Osteocyte (in vitro differentiated cells): ENCODE data around the gene AOPEP. TPM values are rescaled to one million over a fixed set of nuclear protein-coding genes. Genes with fewer than 3 reads are reported as not detected.

Source experiments
- DNase-seq: peaks from one replicate; pipeline ENCODE4 v3.0.0; 2021; ENCODE audit warnings: mixed read lengths; ENCODE audit not compliant: unreplicated experiment; ENCODE audit errors: extremely low spot score
- H3K27ac Mint-ChIP-seq: one replicate; pipeline ENCODE4 v1.8.0; 2021; ENCODE audit warnings: mild to moderate bottlenecking, mixed read lengths; ENCODE audit not compliant: unreplicated experiment
- H3K27me3 Mint-ChIP-seq: one replicate; pipeline ENCODE4 v1.8.0; 2021; ENCODE audit warnings: mixed read lengths; ENCODE audit not compliant: unreplicated experiment
- H3K36me3 Mint-ChIP-seq: one replicate; pipeline ENCODE4 v1.8.0; 2021; ENCODE audit warnings: mixed read lengths; ENCODE audit not compliant: unreplicated experiment
- H3K4me1 Mint-ChIP-seq: one replicate; pipeline ENCODE4 v1.8.0; 2021; ENCODE audit warnings: mixed read lengths; ENCODE audit not compliant: unreplicated experiment
- H3K4me3 Mint-ChIP-seq: one replicate; pipeline ENCODE4 v1.8.0; 2021; ENCODE audit warnings: mild to moderate bottlenecking, moderate library complexity, mixed read lengths; ENCODE audit not compliant: unreplicated experiment
- H3K9me3 Mint-ChIP-seq: one replicate; pipeline ENCODE4 v1.8.0; 2021; ENCODE audit warnings: mixed read lengths; ENCODE audit not compliant: unreplicated experiment
- total RNA-seq: library from RNA; stranded (reverse); gene quantifications from 2 replicates; pipeline ENCODE4 v1.2.1, GENCODE V29; 2021
- TF ChIP-seq, protein P1 (sequence below): fragments of 200-600 bp; sonication (generic); IDR thresholded peaks from 2 replicates; pipeline ENCODE4 v1.5.0; 2021; ENCODE audit warnings: antibody characterized with exemption, mild to moderate bottlenecking, moderate library complexity

The AOPEP gene
- total RNA-seq, 1 donor from 2014 or later = 108 TPM

DNA sequence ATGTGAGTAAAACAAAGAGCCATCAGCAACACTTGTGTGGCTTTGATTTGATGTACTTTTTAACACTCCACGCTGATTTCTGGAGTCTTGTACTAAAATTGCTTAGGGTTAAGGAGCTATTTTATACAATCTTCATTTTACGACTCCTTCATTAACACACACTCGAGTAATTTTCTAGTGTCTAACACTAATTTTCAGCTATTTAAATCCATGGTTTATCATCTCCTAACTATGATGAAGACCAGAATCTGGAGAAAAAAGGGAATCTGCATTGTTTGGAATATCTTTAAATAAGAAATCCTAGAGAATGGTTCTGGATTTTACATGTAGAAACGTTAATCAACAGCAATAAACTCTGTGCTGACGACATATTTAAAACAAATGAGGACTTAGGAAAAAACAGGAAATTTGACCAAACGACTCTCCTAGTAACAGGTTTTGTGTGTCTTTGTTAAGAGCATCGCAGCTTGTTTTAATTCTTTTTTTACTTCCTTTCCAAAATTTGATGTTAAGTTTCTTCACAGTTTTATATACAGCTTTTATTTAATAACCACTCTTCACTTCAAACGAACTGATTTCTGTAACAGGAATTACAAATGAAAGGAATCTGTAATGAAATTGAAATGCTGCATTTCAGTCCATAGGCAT lies 138.5 kb downstream of the AOPEP start:
- peaks cover 63% of the 10 kb centered on the region for H3K4me1 Mint-ChIP-seq
- H3K4me3 Mint-ChIP-seq = no peak overlapping the region
- H3K27ac Mint-ChIP-seq = peak overlapping the region; percentile 95
- TF ChIP-seq, protein P1, sequence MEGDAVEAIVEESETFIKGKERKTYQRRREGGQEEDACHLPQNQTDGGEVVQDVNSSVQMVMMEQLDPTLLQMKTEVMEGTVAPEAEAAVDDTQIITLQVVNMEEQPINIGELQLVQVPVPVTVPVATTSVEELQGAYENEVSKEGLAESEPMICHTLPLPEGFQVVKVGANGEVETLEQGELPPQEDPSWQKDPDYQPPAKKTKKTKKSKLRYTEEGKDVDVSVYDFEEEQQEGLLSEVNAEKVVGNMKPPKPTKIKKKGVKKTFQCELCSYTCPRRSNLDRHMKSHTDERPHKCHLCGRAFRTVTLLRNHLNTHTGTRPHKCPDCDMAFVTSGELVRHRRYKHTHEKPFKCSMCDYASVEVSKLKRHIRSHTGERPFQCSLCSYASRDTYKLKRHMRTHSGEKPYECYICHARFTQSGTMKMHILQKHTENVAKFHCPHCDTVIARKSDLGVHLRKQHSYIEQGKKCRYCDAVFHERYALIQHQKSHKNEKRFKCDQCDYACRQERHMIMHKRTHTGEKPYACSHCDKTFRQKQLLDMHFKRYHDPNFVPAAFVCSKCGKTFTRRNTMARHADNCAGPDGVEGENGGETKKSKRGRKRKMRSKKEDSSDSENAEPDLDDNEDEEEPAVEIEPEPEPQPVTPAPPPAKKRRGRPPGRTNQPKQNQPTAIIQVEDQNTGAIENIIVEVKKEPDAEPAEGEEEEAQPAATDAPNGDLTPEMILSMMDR = no peak
- H3K27me3 Mint-ChIP-seq = no peaks in the 10 kb centered on the region
- peaks cover under 1% of the 10 kb centered on the region for H3K9me3 Mint-ChIP-seq
- DNase-seq = no peak
- peaks cover 1% of the 10 kb centered on the region for H3K36me3 Mint-ChIP-seq

DNA sequence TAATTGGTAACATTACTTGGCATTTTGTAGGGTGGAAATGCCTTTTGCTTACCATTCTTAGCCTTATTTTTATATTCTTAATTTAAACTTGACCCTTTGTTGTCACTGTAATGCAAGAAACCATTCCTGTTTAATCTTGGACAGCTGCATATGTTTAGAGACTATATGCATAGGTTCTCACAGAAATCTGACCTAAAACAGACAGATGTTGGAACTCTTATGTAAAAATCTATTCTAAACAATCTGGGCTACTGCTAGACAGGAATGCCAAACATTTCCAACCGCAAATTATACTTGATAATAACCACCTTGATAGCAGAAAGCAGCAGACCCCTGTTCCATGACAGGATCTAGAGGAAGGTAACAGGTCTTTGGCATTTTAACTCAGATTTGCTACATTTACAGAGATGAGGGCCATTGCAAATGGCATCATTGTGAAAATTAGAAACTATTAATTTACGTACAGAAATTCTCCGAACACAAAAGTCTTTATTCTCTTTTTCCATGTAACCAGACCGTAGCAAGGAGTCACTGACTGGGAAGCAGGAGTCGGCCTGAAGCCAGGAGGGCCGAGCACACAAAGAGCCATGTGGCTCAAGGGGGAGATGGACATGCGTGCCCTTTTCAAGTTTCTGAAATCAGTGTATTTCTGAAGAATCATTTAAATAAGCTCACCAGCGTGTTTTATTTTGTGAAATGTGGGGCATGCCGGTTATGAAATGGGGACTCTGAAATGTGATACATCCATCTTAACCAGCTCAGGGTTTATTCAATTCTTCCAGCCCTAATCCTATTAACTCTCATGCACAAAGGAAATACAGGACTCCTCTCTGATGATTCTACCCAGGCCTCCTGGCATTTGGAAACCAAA lies 139.3 kb downstream of the AOPEP start:
- peaks cover 68% of the 10 kb centered on the region for H3K4me1 Mint-ChIP-seq

DNA sequence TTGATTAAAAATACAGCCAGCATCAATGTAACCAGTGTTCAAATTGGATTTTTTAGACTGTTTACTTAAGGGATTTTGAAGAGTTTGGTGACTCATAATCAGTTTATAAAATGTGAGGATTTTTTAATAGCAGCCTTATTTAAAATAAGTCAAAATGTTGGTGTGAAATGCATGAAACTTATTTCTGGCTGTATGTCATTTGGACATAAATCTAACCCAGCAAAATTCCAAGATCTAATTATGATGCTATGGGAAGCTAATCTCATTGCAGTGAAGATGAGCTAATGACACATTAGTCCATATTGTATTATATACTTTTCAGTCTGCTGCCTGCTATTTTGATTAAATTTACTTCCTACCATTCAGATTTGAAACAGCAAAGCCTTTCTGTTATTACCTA lies 140.3 kb downstream of the AOPEP start:
- Mint-ChIP-seq H3K9me3 (no peaks in the 10 kb centered on the region), H3K4me3 (peak overlapping the region; percentile 24), H3K27ac (peak overlapping the region; percentile 95), H3K27me3 (no peaks in the 10 kb centered on the region), H3K4me1 (peaks cover 78% of the 10 kb centered on the region), H3K36me3 (no peaks in the 10 kb centered on the region)
- TF ChIP-seq, protein P1 = no peak
- no peak for DNase-seq

More for the DNA sequence above, 139.3 kb downstream of the AOPEP start:
- no peaks in the 10 kb centered on the region for H3K27me3 Mint-ChIP-seq
- H3K27ac Mint-ChIP-seq = peak overlapping the region; percentile 95
- no peaks in the 10 kb centered on the region for H3K36me3 Mint-ChIP-seq
- TF ChIP-seq, protein P1 = no peak
- H3K9me3 Mint-ChIP-seq = no peaks in the 10 kb centered on the region
- peak overlapping the region; percentile 19 for H3K4me3 Mint-ChIP-seq
- no peak for DNase-seq

DNA sequence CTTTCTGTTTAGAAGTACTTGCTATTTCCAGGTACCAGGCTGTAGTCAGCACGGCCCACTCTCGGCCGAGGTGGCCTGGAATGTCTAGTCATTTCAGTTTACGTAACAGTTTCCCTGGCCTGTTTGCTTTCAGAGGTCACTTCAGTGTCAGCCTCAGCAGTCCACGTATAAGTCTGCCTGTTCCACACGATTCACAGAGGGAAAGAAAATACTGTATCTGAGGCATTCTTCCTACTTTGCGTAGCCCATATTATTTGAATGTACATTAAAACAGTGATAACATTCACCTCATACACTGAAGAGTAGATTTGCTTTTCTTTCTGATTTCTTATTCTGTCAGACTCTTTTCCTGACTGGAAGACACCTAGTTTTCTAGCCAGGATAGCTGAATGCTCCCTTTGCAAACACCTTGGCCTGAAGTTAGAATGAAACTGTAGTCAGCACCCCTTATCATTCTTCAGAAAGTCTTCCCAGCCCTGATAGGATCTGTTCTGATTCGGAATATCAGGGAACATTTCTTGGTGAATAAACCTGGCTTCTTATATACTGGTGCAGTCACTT lies 140.9 kb downstream of the AOPEP start:
- no peaks in the 10 kb centered on the region for H3K27me3 Mint-ChIP-seq
- peak overlapping the region; percentile 24 for H3K4me3 Mint-ChIP-seq
- no peaks in the 10 kb centered on the region for H3K36me3 Mint-ChIP-seq
- no peaks in the 10 kb centered on the region for H3K9me3 Mint-ChIP-seq
- H3K27ac Mint-ChIP-seq = peak overlapping the region; percentile 95
- no peak for DNase-seq
- H3K4me1 Mint-ChIP-seq = peaks cover 83% of the 10 kb centered on the region
- TF ChIP-seq, protein P1 = no peak

DNA sequence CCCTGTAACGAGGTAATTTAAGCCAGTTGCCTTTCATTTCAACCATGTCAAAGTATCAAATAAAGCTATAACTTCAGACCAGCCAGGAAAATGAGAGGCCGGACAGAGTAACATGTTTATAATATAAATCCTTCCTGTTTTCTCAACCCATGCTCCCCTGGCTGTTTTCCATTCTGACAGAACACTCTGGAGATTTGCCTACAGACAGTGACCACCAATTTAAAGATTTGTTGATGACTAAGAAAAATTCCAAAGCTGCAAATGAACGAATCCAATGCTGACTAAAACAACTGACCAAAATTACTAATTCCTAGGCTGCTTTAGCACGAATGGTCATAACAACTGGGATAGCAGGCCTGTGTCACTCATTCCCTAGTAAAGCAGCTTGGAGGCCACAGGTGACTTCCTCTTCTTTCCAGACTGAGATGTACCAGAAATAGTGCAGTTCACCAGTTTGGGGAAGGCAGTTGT lies 141.4 kb downstream of the AOPEP start:
- Mint-ChIP-seq H3K36me3 (peaks cover 2% of the 10 kb centered on the region), H3K27me3 (no peaks in the 10 kb centered on the region), H3K4me3 (peak overlapping the region; percentile 24), H3K27ac (peak overlapping the region; percentile 95), H3K4me1 (peaks cover 84% of the 10 kb centered on the region), H3K9me3 (no peaks in the 10 kb centered on the region)
- DNase-seq = no peak
- TF ChIP-seq, protein P1 = no peak
